ENCODE results near the gene SLC2A9.

SLC2A9 gene

GRCh38 chr4:9963328-9963727 lies 58.0 kb downstream of the SLC2A9 start:
- H3K36me3 ChIP-seq (replicated peaks; ENCODE audit: low read depth, low read length), result no peaks in the 10 kb centered on the region
- H2AFZ ChIP-seq (ENCODE audit: low read depth, low read length), result no peak overlapping the region
- H3K4me2 ChIP-seq (ENCODE audit: low read length), result no peak overlapping the region
- H3K9ac ChIP-seq (ENCODE audit: low read length), result no peak overlapping the region
- H3K4me3 ChIP-seq (ENCODE audit: low read length), result no peak overlapping the region
- H3K27ac ChIP-seq (ENCODE audit: low read length), result no peak overlapping the region
- H4K20me1 ChIP-seq (ENCODE audit: insufficient read depth, low read length), result no peaks in the 10 kb centered on the region
- no peaks in the 10 kb centered on the region for H3K79me2 ChIP-seq (ENCODE audit: low read length)
- H3K9me3 ChIP-seq (ENCODE audit: insufficient read depth, low read length), result peaks cover 7% of the 10 kb centered on the region; the same call in 1 of the 2 replicates
- H3K4me1 ChIP-seq (ENCODE audit: low read length), result peaks cover 48% of the 10 kb centered on the region
- no peak for TF ChIP-seq EZH2phosphoT487 (IDR thresholded peaks at IDR 0.05; ENCODE audit: low read depth)
- TF ChIP-seq CTCF (IDR thresholded peaks at IDR 0.05; ENCODE audit: low read depth, low read length), result no peak
- H3K27me3 ChIP-seq (ENCODE audit: low read depth, low read length), result no peaks in the 10 kb centered on the region

GRCh38 chr4:9962611-9963314 lies 58.5 kb downstream of the SLC2A9 start:
- Histone ChIP-seq H3K36me3 (replicated peaks; ENCODE audit: low read depth, low read length) (no peaks in the 10 kb centered on the region), H3K27me3 (ENCODE audit: low read depth, low read length) (no peaks in the 10 kb centered on the region), H3K9me3 (ENCODE audit: insufficient read depth, low read length) (peaks cover 7% of the 10 kb centered on the region; the same call in 1 of the 2 replicates), H3K27ac (ENCODE audit: low read length) (no peak overlapping the region), H4K20me1 (ENCODE audit: insufficient read depth, low read length) (no peaks in the 10 kb centered on the region), H3K9ac (ENCODE audit: low read length) (no peak overlapping the region), H3K4me1 (ENCODE audit: low read length) (peaks cover 42% of the 10 kb centered on the region), H3K79me2 (ENCODE audit: low read length) (no peaks in the 10 kb centered on the region), H2AFZ (ENCODE audit: low read depth, low read length) (no peak overlapping the region), H3K4me3 (ENCODE audit: low read length) (no peak overlapping the region), H3K4me2 (ENCODE audit: low read length) (no peak overlapping the region)
- TF ChIP-seq CTCF (IDR thresholded peaks at IDR 0.05; ENCODE audit: low read depth, low read length), result no peak
- no peak for TF ChIP-seq EZH2phosphoT487 (IDR thresholded peaks at IDR 0.05; ENCODE audit: low read depth)

- Histone ChIP-seq H3K27ac (ENCODE audit: low read length) (no peak overlapping the region), H3K4me1 (ENCODE audit: low read length) (peaks cover 12% of the 10 kb centered on the region), H4K20me1 (ENCODE audit: insufficient read depth, low read length) (no peaks in the 10 kb centered on the region), H3K79me2 (ENCODE audit: low read length) (no peaks in the 10 kb centered on the region), H3K4me2 (ENCODE audit: low read length) (no peak overlapping the region), H3K4me3 (ENCODE audit: low read length) (no peak overlapping the region), H2AFZ (ENCODE audit: low read depth, low read length) (no peak overlapping the region), H3K9ac (ENCODE audit: low read length) (no peak overlapping the region), H3K36me3 (replicated peaks; ENCODE audit: low read depth, low read length) (no peaks in the 10 kb centered on the region), H3K9me3 (ENCODE audit: insufficient read depth, low read length) (no peaks in the 10 kb centered on the region), H3K27me3 (ENCODE audit: low read depth, low read length) (no peaks in the 10 kb centered on the region)
- TF ChIP-seq CTCF (IDR thresholded peaks at IDR 0.05; ENCODE audit: low read depth, low read length), result no peak
- no peak for TF ChIP-seq EZH2phosphoT487 (IDR thresholded peaks at IDR 0.05; ENCODE audit: low read depth)
These were observed 66.8 kb downstream of the SLC2A9 start for GRCh38 chr4:9954468-9954867.

GRCh38 chr4:9953089-9953488 lies 68.2 kb downstream of the SLC2A9 start:
- H3K79me2 ChIP-seq (ENCODE audit: low read length), result no peaks in the 10 kb centered on the region
- no peak overlapping the region for H3K9ac ChIP-seq (ENCODE audit: low read length)
- H3K27ac ChIP-seq (ENCODE audit: low read length), result no peak overlapping the region
- no peak overlapping the region for H3K4me3 ChIP-seq (ENCODE audit: low read length)
- no peak overlapping the region for H2AFZ ChIP-seq (ENCODE audit: low read depth, low read length)
- no peaks in the 10 kb centered on the region for H3K27me3 ChIP-seq (ENCODE audit: low read depth, low read length)
- H3K4me1 ChIP-seq (ENCODE audit: low read length), result peaks cover 10% of the 10 kb centered on the region
- TF ChIP-seq EZH2phosphoT487 (IDR thresholded peaks at IDR 0.05; ENCODE audit: low read depth) (no peak), CTCF (IDR thresholded peaks at IDR 0.05; ENCODE audit: low read depth, low read length) (no peak)
- H4K20me1 ChIP-seq (ENCODE audit: insufficient read depth, low read length), result no peaks in the 10 kb centered on the region
- no peaks in the 10 kb centered on the region for H3K36me3 ChIP-seq (replicated peaks; ENCODE audit: low read depth, low read length)
- no peak overlapping the region for H3K4me2 ChIP-seq (ENCODE audit: low read length)
- H3K9me3 ChIP-seq (ENCODE audit: insufficient read depth, low read length), result no peaks in the 10 kb centered on the region

Measured in OCI-LY3 (cell line).